ENCODE measurements around the gene TMEM44. TPM values are rescaled to one million over a fixed set of nuclear protein-coding genes. Genes with fewer than 3 reads are reported as not detected.

The TMEM44 gene
- total and polyA plus RNA-seq, 9 of the 15 experiments (the other 6 are each of a cell fraction or from before 2014, with no cell fraction given) = 0.53 to 18.1 (median 11.3) TPM

- Histone ChIP-seq H3K4me3 (no peak overlapping the region), H3K4me2 (ENCODE audit: insufficient read depth, low read length) (no peak overlapping the region), H4K20me1 (replicated peaks; ENCODE audit: control insufficient read depth, insufficient read depth, low read length) (no peaks in the 10 kb centered on the region), H3K27me3 (ENCODE audit: control insufficient read depth in 2 of 2, insufficient read depth in 2 of 2, low read length in 2 of 2) (no peaks in the 10 kb centered on the region), H3K9ac (ENCODE audit: insufficient read depth in 1 of 2, low read depth in 2 of 2, low read length in 2 of 2) (no peak overlapping the region), H3K4me1 (replicated peaks in 1 of 2; ENCODE audit: control insufficient read depth in 2 of 2, insufficient read depth in 2 of 2, low read length in 2 of 2) (no peaks in the 10 kb centered on the region), H3K27ac (ENCODE audit: extremely low read depth, low read depth, low read length) (no peak overlapping the region), H3K79me2 (ENCODE audit: control insufficient read depth, insufficient read depth, low read length) (no peaks in the 10 kb centered on the region), H3K9me3 (replicated peaks; ENCODE audit: control insufficient read depth, insufficient read depth, low read depth, low read length) (no peaks in the 10 kb centered on the region), H3K9me1 (ENCODE audit: control insufficient read depth, insufficient read depth, low read length) (no peaks in the 10 kb centered on the region), H3K36me3 (ENCODE audit: control insufficient read depth, insufficient read depth, low read length) (peaks cover 3% of the 10 kb centered on the region; the same call in 1 of the 3 replicates), H2AFZ (ENCODE audit: low read depth, low read length) (no peak overlapping the region)
- ATAC-seq = peak; percentile 71
- WGBS (ENCODE audit: insufficient coverage, low coverage, missing lambda C conversion rate) = 50% methylated on average over 10 of the region's 10 CpGs
- CTCF ChIA-PET (ENCODE audit: low intra/inter-chr PET ratio) = no interaction called here
- POLR2A ChIA-PET = interaction anchor here (0.5 to 0.7 kb wide), 3 partner anchors 7 to 476 kb away, joined by 3 to 4 read pairs (median 3); no protein-coding TSS in a partner anchor
- peak; percentile 54; the same call in 1 of the 2 replicates for TF ChIP-seq ESRRA (IDR thresholded peaks at IDR 0.05; ENCODE audit: borderline replicate concordance, low read depth)
- TF ChIP-seq YY1 (IDR thresholded peaks at IDR 0.05; ENCODE audit: borderline replicate concordance in 1 of 3, control insufficient read depth in 1 of 3, extremely low read depth in 1 of 3, insufficient read depth in 3 of 3, insufficient read length in 1 of 3, insufficient replicate concordance in 2 of 3, low read depth in 1 of 3, low read length in 2 of 3) = no peak
- peak in 2 of 3 experiments; percentile 2 to 53; a peak in 2 of 6 replicates for TF ChIP-seq CTCF (IDR thresholded peaks at IDR 0.05 in 2 of 3, conservative IDR thresholded peaks at IDR 0.05 in 1 of 3; ENCODE audit: insufficient read depth in 2 of 3, low read depth in 1 of 3, low read length in 3 of 3)
- TF ChIP-seq, protein P1, sequence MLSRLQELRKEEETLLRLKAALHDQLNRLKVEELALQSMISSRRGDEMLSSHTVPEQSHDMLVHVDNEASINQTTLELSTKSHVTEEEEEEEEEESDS (CRISPR knock-in tag; IDR thresholded peaks at IDR 0.05) = no peak
- TF ChIP-seq CCAR2 (IDR thresholded peaks at IDR 0.05; ENCODE audit: low read depth, low read length) = no peak
- peak; percentile 47; the same call in 1 of the 2 replicates for TF ChIP-seq TFAP4 (CRISPR knock-in tag; IDR thresholded peaks at IDR 0.05; ENCODE audit: borderline replicate concordance)
- intact Hi-C loops (cut with micrococcal nuclease) (no loop called here), in situ Hi-C loops (cut with MboI) (no loop called here)
- no peak for FAIRE-seq
- no TSS peak for BruUV-seq (replicated peaks)
- no peak for DNase-seq (ENCODE audit: extremely low read depth in 1 of 4, low spot score in 3 of 4)
Observed at GRCh38 chr3:194607592-194608389, 25.4 kb downstream of the TMEM44 start.
